Kidney epithelial cell (primary cell): ENCODE measurements around the gene UBE2I. TPM values are rescaled to one million over a fixed set of nuclear protein-coding genes. Genes with fewer than 3 reads are reported as not detected.

Experiments
- DNase-seq: peaks from one replicate; pipeline ENCODE4 v3.0.0-alpha.2; 2010; ENCODE audit warnings: low read depth
- H3K27me3 ChIP-seq: 2 replicates; pipeline ENCODE4 v1.6.0; 2011; ENCODE audit warnings: low read length; ENCODE audit not compliant: control insufficient read depth, insufficient read depth
- H3K36me3 ChIP-seq: 2 replicates; pipeline ENCODE4 v1.5.1; 2011; ENCODE audit warnings: low read length; ENCODE audit not compliant: control insufficient read depth, insufficient read depth
- H3K4me3 ChIP-seq: 2 replicates; pipeline ENCODE4 v1.5.1; 2011; ENCODE audit warnings: low read depth, mild to moderate bottlenecking, control low read depth, low read length
- CTCF ChIP-seq: IDR thresholded peaks from 2 replicates; pipeline ENCODE4 v1.5.1; 2011; ENCODE audit warnings: mild to moderate bottlenecking, moderate library complexity, low read length, control low read depth, inconsistent platforms; ENCODE audit not compliant: insufficient read depth, poor library complexity, severe bottlenecking
- total RNA-seq: library from RNA; depleted of rRNA; stranded (reverse); fragments of >200 nt; gene quantifications from 2 replicates; pipeline ENCODE4 v1.2.3, GENCODE V29; 2015

Gene UBE2I
- total RNA-seq, 1 donor from 2014 or later: 139 TPM

GRCh38 chr16:1334739-1335138 is 25.3 kb downstream of the UBE2I start:
- H3K36me3 ChIP-seq: no peaks in the 10 kb centered on the region
- no peak for TF ChIP-seq CTCF
- DNase-seq: no peak
- H3K4me3 ChIP-seq: no peak overlapping the region
- H3K27me3 ChIP-seq: peaks cover 78% of the 10 kb centered on the region

- Histone ChIP-seq H3K36me3 (no peaks in the 10 kb centered on the region), H3K27me3 (peaks cover 77% of the 10 kb centered on the region)
Observed at GRCh38 chr16:1335211-1335971, 26.0 kb downstream of the UBE2I start.

GRCh38 chr16:1335996-1336395 is 26.6 kb downstream of the UBE2I start:
- Histone ChIP-seq H3K36me3 (no peaks in the 10 kb centered on the region), H3K27me3 (peaks cover 74% of the 10 kb centered on the region), H3K4me3 (no peak overlapping the region)
- no peak for TF ChIP-seq CTCF
- no peak for DNase-seq

More at GRCh38 chr16:1335211-1335971, 26.0 kb downstream of the UBE2I start:
- DNase-seq: no peak
- no peak for TF ChIP-seq CTCF
- no peak overlapping the region for H3K4me3 ChIP-seq

GRCh38 chr16:1336619-1337018 is 27.2 kb downstream of the UBE2I start:
- Histone ChIP-seq H3K4me3 (no peak overlapping the region), H3K36me3 (no peaks in the 10 kb centered on the region), H3K27me3 (peaks cover 68% of the 10 kb centered on the region)
- TF ChIP-seq CTCF: no peak
- no peak for DNase-seq

GRCh38 chr16:1337486-1337885 is 28.1 kb downstream of the UBE2I start:
- Histone ChIP-seq H3K4me3 (no peak overlapping the region), H3K36me3 (no peaks in the 10 kb centered on the region), H3K27me3 (peaks cover 62% of the 10 kb centered on the region)
- DNase-seq: no peak
- no peak for TF ChIP-seq CTCF
